Loucy (cell line): Measurements from ENCODE around the gene B3GAT1.

ENCODE experiments used
- H2AFZ ChIP-seq: fragments of 200-600 bp; sonication (generic); 2 replicates; pipeline ENCODE4 v1.6.0; 2016; ENCODE audit warnings: antibody characterized with exemption, mild to moderate bottlenecking, low read length, moderate library complexity
- H3F3A ChIP-seq: fragments of 200-600 bp; 2 replicates; pipeline ENCODE4 v1.6.0; 2016; ENCODE audit warnings: antibody characterized with exemption, low read depth, mild to moderate bottlenecking
- H3K27me3 ChIP-seq: fragments of 200-600 bp; sonication (generic); 2 replicates; pipeline ENCODE4 v1.6.1; 2014; ENCODE audit warnings: low read length, mild to moderate bottlenecking; ENCODE audit not compliant: insufficient read depth, poor library complexity, severe bottlenecking
- H3K36me3 ChIP-seq: fragments of 200-600 bp; sonication (generic); 2 replicates; pipeline ENCODE4 v1.6.1; 2016; ENCODE audit warnings: low read length; ENCODE audit not compliant: insufficient read depth
- H3K4me1 ChIP-seq: fragments of 200-600 bp; sonication (generic); 2 replicates; pipeline ENCODE4 v1.5.1; 2014; ENCODE audit warnings: low read length, mild to moderate bottlenecking; ENCODE audit not compliant: insufficient read depth, poor library complexity, severe bottlenecking
- H3K4me2 ChIP-seq: fragments of 200-600 bp; sonication (generic); 2 replicates; pipeline ENCODE4 v1.6.0; 2014; ENCODE audit warnings: antibody characterized with exemption, low read length, low read depth, mild to moderate bottlenecking; ENCODE audit not compliant: poor library complexity, severe bottlenecking
- H3K4me3 ChIP-seq: fragments of 200-600 bp; sonication (generic); 2 replicates; pipeline ENCODE4 v1.5.1; 2014; ENCODE audit warnings: low read length, mild to moderate bottlenecking, mixed read lengths; ENCODE audit not compliant: poor library complexity, severe bottlenecking
- H3K79me2 ChIP-seq: fragments of 200-600 bp; sonication (generic); 2 replicates; pipeline ENCODE4 v1.6.1; 2014; ENCODE audit warnings: low read length; ENCODE audit not compliant: insufficient read depth
- H3K9ac ChIP-seq: fragments of 200-600 bp; sonication (generic); 2 replicates; pipeline ENCODE4 v1.6.0; 2014; ENCODE audit warnings: mild to moderate bottlenecking, low read depth, low read length, moderate library complexity; ENCODE audit not compliant: poor library complexity, severe bottlenecking
- H3K9me2 ChIP-seq: fragments of 200-600 bp; sonication (generic); replicated peaks from 2 replicates; pipeline ENCODE4 v1.6.1; 2016; ENCODE audit warnings: low read depth, low read length, mixed read lengths
- H3K9me3 ChIP-seq: fragments of 200-600 bp; sonication (generic); 2 replicates; pipeline ENCODE4 v1.6.1; 2014; ENCODE audit warnings: mild to moderate bottlenecking, antibody characterized with exemption, low read length, low read depth; ENCODE audit not compliant: insufficient read depth
- H4K20me1 ChIP-seq: fragments of 200-600 bp; sonication (generic); 2 replicates; pipeline ENCODE4 v1.6.0; 2014; ENCODE audit warnings: antibody characterized with exemption, low read length, mild to moderate bottlenecking; ENCODE audit not compliant: insufficient read depth, poor library complexity, severe bottlenecking
- EZH2phosphoT487 ChIP-seq: fragments of 200-600 bp; IDR thresholded peaks from 2 replicates; pipeline ENCODE4 v1.6.1; 2018; ENCODE audit warnings: antibody characterized with exemption, mild to moderate bottlenecking, moderate library complexity, borderline replicate concordance
- TF ChIP-seq, protein P1 (sequence below): fragments of 200-600 bp; sonication (generic); conservative IDR thresholded peaks from 2 replicates; pipeline ENCODE4 v1.5.1; 2014; ENCODE audit warnings: mild to moderate bottlenecking, antibody characterized with exemption, low read length

The B3GAT1 gene, protein sequence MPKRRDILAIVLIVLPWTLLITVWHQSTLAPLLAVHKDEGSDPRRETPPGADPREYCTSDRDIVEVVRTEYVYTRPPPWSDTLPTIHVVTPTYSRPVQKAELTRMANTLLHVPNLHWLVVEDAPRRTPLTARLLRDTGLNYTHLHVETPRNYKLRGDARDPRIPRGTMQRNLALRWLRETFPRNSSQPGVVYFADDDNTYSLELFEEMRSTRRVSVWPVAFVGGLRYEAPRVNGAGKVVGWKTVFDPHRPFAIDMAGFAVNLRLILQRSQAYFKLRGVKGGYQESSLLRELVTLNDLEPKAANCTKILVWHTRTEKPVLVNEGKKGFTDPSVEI

DNA sequence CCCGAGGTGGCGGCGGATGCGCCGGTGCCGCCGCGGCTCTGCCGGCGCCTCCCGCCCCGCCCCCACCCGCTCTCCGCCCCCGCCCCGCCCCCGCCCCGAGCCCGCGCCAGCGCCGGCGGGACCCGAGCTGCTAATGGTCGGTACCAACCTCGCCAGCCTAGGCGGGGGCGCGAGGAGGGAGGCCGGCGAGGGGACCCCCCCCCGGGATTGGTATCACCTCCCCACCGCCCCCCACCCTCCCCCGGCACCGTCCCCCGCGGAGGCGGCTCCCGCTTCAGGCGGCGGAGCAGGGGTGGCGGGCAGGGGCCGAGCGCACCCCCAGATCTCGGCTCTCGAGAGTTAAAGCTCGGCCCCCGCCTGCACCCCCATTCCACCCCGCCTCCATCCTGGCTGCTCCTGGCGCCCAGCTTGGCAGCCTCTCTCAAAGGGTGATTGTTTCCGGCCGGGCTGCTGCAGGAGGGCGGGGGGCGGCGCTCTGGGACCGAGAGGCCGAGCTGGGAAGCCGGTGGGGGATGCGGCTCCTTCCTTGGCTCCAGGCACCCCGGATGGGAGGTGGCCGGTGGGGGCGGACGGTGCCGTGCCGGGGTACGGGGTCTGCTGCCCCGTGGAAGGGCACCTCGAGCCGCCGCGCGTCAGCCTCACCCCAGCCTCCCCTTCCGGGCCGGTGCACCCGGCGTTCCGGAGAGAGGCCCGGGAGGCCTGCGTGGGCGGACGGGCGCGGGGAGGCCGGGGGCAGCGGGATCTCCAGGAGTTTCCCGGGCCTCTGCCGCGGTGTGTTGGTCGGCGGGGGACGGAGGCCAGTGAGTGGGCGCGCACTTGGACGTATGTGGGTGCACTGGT, at the start of gene B3GAT1:
Gene B3GAT1, minus strand, starts transcription at position 40 of the 840 bp plus-strand sequence. CDS start 24,583 bp downstream, outside the sequence.
- no peak for TF ChIP-seq EZH2phosphoT487
- TF ChIP-seq, protein P1, sequence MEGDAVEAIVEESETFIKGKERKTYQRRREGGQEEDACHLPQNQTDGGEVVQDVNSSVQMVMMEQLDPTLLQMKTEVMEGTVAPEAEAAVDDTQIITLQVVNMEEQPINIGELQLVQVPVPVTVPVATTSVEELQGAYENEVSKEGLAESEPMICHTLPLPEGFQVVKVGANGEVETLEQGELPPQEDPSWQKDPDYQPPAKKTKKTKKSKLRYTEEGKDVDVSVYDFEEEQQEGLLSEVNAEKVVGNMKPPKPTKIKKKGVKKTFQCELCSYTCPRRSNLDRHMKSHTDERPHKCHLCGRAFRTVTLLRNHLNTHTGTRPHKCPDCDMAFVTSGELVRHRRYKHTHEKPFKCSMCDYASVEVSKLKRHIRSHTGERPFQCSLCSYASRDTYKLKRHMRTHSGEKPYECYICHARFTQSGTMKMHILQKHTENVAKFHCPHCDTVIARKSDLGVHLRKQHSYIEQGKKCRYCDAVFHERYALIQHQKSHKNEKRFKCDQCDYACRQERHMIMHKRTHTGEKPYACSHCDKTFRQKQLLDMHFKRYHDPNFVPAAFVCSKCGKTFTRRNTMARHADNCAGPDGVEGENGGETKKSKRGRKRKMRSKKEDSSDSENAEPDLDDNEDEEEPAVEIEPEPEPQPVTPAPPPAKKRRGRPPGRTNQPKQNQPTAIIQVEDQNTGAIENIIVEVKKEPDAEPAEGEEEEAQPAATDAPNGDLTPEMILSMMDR = no peak
- Histone ChIP-seq H3K9me3 (peaks cover 8% of the 10 kb centered on the region; the same call in 1 of the 2 replicates), H3K4me3 (no peak within 1 kb of the TSS), H3F3A (no peaks in the 10 kb centered on the region), H3K4me1 (no peaks in the 10 kb centered on the region), H3K9ac (no peak within 1 kb of the TSS), H4K20me1 (no peaks in the 10 kb centered on the region), H3K4me2 (no peak within 1 kb of the TSS), H2AFZ (no peak within 1 kb of the TSS), H3K79me2 (no peaks in the 10 kb centered on the region), H3K27me3 (no peaks in the 10 kb centered on the region), H3K36me3 (no peaks in the 10 kb centered on the region), H3K9me2 (no peaks in the 10 kb centered on the region)

DNA sequence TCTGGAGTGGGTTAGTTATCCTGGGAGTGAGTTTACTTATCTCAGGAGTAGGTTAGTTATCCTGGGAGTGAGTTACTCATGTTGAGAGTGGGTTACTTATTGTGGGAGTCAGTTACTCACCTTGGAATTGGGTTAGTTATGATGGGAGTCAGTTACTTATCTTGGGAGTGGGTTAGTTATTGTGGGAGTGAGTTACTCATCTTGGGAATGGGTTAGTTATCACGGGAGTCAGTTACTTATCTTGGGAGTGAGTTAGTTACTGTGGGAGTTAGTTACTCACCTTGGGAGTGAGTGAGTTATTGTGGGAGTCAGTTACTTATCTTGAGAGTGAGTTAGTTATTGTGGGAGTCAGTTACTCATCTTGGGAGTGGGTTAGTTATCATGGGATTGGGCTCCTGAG, 49.6 kb upstream of the B3GAT1 start:
- Histone ChIP-seq H3K4me2 (no peak overlapping the region), H3K9me2 (no peaks in the 10 kb centered on the region), H2AFZ (no peak overlapping the region), H3K9ac (no peak overlapping the region), H3K9me3 (peaks cover 27% of the 10 kb centered on the region), H3K79me2 (no peaks in the 10 kb centered on the region), H3K4me3 (no peak overlapping the region), H3K36me3 (no peaks in the 10 kb centered on the region), H4K20me1 (no peaks in the 10 kb centered on the region), H3K4me1 (no peaks in the 10 kb centered on the region), H3K27me3 (no peaks in the 10 kb centered on the region), H3F3A (no peaks in the 10 kb centered on the region)
- TF ChIP-seq EZH2phosphoT487 = no peak
- TF ChIP-seq, protein P1 = no peak

DNA sequence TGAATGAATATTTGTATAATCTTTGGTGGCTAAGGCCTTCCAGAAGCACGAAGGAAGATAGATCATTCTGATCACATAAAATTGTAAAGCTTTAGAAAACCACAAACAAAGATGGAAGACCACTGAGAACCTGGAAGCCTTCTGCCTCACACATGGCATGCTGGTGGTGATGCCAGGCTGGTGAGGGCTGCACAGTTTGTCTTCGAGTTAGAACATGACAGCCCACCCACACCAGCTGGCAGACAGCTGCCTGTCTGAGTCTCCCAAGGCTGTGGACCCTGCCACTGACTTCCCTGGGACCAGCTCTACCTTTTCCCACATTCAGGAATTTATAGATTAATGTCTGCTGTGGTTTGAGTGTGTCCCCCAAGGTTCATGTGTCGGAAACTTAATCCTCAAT, 48.8 kb upstream of the B3GAT1 start:
- H3K9ac ChIP-seq = no peak overlapping the region
- H3K9me3 ChIP-seq = peaks cover 28% of the 10 kb centered on the region
- no peaks in the 10 kb centered on the region for H4K20me1 ChIP-seq
- TF ChIP-seq EZH2phosphoT487 = no peak
- TF ChIP-seq, protein P1 = no peak
- H3K4me3 ChIP-seq = no peak overlapping the region
- H3K79me2 ChIP-seq = no peaks in the 10 kb centered on the region
- H3K36me3 ChIP-seq = no peaks in the 10 kb centered on the region
- no peaks in the 10 kb centered on the region for H3K9me2 ChIP-seq
- no peak overlapping the region for H2AFZ ChIP-seq
- H3K27me3 ChIP-seq = no peaks in the 10 kb centered on the region
- H3K4me2 ChIP-seq = no peak overlapping the region
- no peaks in the 10 kb centered on the region for H3F3A ChIP-seq
- no peaks in the 10 kb centered on the region for H3K4me1 ChIP-seq
